GM12878 (cell line): ENCODE data around the gene NELFB. TPM values are rescaled to one million over a fixed set of nuclear protein-coding genes. Genes with fewer than 3 reads are reported as not detected.

Source experiments
- ATAC-seq: fragments of 200-7000 bp; cut with Tn5 transposase; 3 replicates; pipeline ENCODE4 v1.9.1; 2020; ENCODE audit warnings: mild to moderate bottlenecking, moderate library complexity
- BruUV-seq: library from RNA; stranded (reverse); fragments of 400-500 nt; replicated peaks from 2 replicates; lab custom pipeline; 2021; lab: Mats Ljungman, UMichigan
- CTCF ChIA-PET: fragments of 300-600 bp; sonication (Branson Sonifier 250); formaldehyde crosslinking; extraction: SDS; loops from one replicate; lab custom pipeline; 2021; ENCODE audit warnings: inconsistent platforms; lab: Yijun Ruan, JAX
- POLR2A ChIA-PET: fragments of 350-600 bp; formaldehyde crosslinking; extraction: SDS; loops from one replicate; lab custom pipeline; 2021; ENCODE audit warnings: inconsistent platforms; lab: Charles Lee
- RAD21 ChIA-PET: fragments of 300-600 bp; sonication (Branson Sonifier 250); formaldehyde crosslinking; loops from one replicate; lab custom pipeline; 2023; ENCODE audit warnings: antibody characterized with exemption; ENCODE audit not compliant: unreplicated experiment; lab: Charles Lee
- SMC1A ChIA-PET: fragments of 300-600 bp; sonication (Branson Sonifier 250); formaldehyde crosslinking; loops from one replicate; lab custom pipeline; 2023; ENCODE audit not compliant: unreplicated experiment, uncharacterized antibody; lab: Charles Lee
- DNase-seq: peaks from one replicate; pipeline ENCODE4 v3.0.0-alpha.2; 2011; ENCODE audit warnings: low read depth, low spot score
- FAIRE-seq: peaks from 3 replicates; lab custom pipeline; 2011; peaks lifted over from hg19 to GRCh38; lab: Jason Lieb, UNC
- H2AFZ ChIP-seq: 2 replicates; pipeline ENCODE4 v1.6.0; 2011; ENCODE audit warnings: low read depth, low read length, control low read depth; ENCODE audit not compliant: control insufficient read depth
- H3K27ac ChIP-seq: 2 replicates; pipeline ENCODE4 v1.5.1; 2011; ENCODE audit warnings: control low read depth; ENCODE audit not compliant: control insufficient read depth, insufficient read depth
- H3K27me3 ChIP-seq, 2 experiments: replicated peaks in 1 of 2; 2 replicates each; pipeline versions ENCODE4 v1.6.0 to v1.6.1; 2011; ENCODE audit warnings: low read length in 1 of 2; ENCODE audit not compliant: control insufficient read depth in 2 of 2, insufficient read depth in 2 of 2
- H3K36me3 ChIP-seq, 2 experiments: 2 replicates each; pipeline ENCODE4 v1.5.1; 2011; ENCODE audit warnings: low read length in 1 of 2; ENCODE audit not compliant: control insufficient read depth in 2 of 2, insufficient read depth in 2 of 2
- H3K4me1 ChIP-seq: 2 replicates; pipeline ENCODE4 v1.6.1; 2011; ENCODE audit warnings: mild to moderate bottlenecking, low read length, moderate library complexity, mixed read lengths; ENCODE audit not compliant: control insufficient read depth, insufficient read depth
- H3K4me2 ChIP-seq: 2 replicates; pipeline ENCODE4 v1.6.0; 2011; ENCODE audit warnings: control low read depth; ENCODE audit not compliant: control insufficient read depth, insufficient read depth
- H3K4me3 ChIP-seq: fragments of 200-600 bp; sonication (generic); 2 replicates; pipeline ENCODE4 v1.5.1; 2016
- H3K79me2 ChIP-seq: 2 replicates; pipeline ENCODE4 v1.6.0; 2011; ENCODE audit warnings: low read length; ENCODE audit not compliant: control insufficient read depth, insufficient read depth
- H3K9ac ChIP-seq: 2 replicates; pipeline ENCODE4 v1.8.0; 2011; ENCODE audit warnings: low read length, control low read depth, mixed read lengths; ENCODE audit not compliant: control insufficient read depth, insufficient read depth
- H3K9me3 ChIP-seq: replicated peaks from 3 replicates; pipeline ENCODE4 v1.5.1; 2011; ENCODE audit warnings: mild to moderate bottlenecking, low read length; ENCODE audit not compliant: control insufficient read depth, insufficient read depth
- H4K20me1 ChIP-seq: 2 replicates; pipeline ENCODE4 v1.6.0; 2011; ENCODE audit not compliant: control insufficient read depth, insufficient read depth
- ATF7 ChIP-seq: fragments of 450-650 bp; IDR thresholded peaks from 2 replicates; pipeline ENCODE4 v1.6.1; 2016; ENCODE audit warnings: low read depth, mild to moderate bottlenecking
- CBFB ChIP-seq: IDR thresholded peaks from 2 replicates; pipeline ENCODE4 v1.6.1; 2016; ENCODE audit warnings: antibody characterized with exemption, low read depth
- CBX3 ChIP-seq: fragments of 200-600 bp; sonication (generic); IDR thresholded peaks from 2 replicates; pipeline ENCODE4 v1.6.1; 2016; ENCODE audit warnings: low read depth, borderline replicate concordance
- IRF3 ChIP-seq: fragments of 450-650 bp; IDR thresholded peaks from 2 replicates; pipeline ENCODE4 v1.6.1; 2014; ENCODE audit warnings: mild to moderate bottlenecking
- JUNB ChIP-seq: IDR thresholded peaks from 2 replicates; pipeline ENCODE4 v1.6.1; 2016; ENCODE audit warnings: antibody characterized with exemption, mild to moderate bottlenecking
- MEF2B ChIP-seq: fragments of 450-650 bp; IDR thresholded peaks from 2 replicates; pipeline ENCODE4 v1.6.1; 2018; ENCODE audit warnings: mild to moderate bottlenecking, moderate library complexity; ENCODE audit not compliant: partially characterized antibody, poor library complexity, severe bottlenecking
- PAX5 ChIP-seq: IDR thresholded peaks from 2 replicates; pipeline ENCODE4 v1.6.1; 2011; ENCODE audit warnings: low read depth, low read length, borderline replicate concordance
- PBX3 ChIP-seq: IDR thresholded peaks from 2 replicates; pipeline ENCODE4 v1.6.1; 2011; ENCODE audit warnings: mild to moderate bottlenecking, low read depth, low read length, moderate library complexity; ENCODE audit not compliant: insufficient replicate concordance
- SIN3A ChIP-seq: IDR thresholded peaks from 2 replicates; pipeline ENCODE4 v1.6.1; 2012; ENCODE audit warnings: low read depth, low read length, improper control_type of control experiment
- ZBTB4 ChIP-seq: fragments of 450-650 bp; formaldehyde crosslinking; IDR thresholded peaks from 2 replicates; pipeline ENCODE4 v1.4.0; 2022; ENCODE audit warnings: mild to moderate bottlenecking, moderate library complexity
- ZNF622 ChIP-seq: fragments of 450-650 bp; IDR thresholded peaks from 2 replicates; pipeline ENCODE4 v1.6.1; 2017; ENCODE audit warnings: mild to moderate bottlenecking, inconsistent platforms
- ZNF687 ChIP-seq: fragments of 450-650 bp; IDR thresholded peaks from 2 replicates; pipeline ENCODE4 v1.6.1; 2017; ENCODE audit warnings: mild to moderate bottlenecking, moderate library complexity
- WGBS: methylation state at CpG from one replicate; pipeline ENCODE4 v1.1.6; 2016; ENCODE audit warnings: low lambda C conversion rate; ENCODE audit not compliant: insufficient replicate concordance, insufficient coverage; ENCODE audit errors: missing lambda C conversion rate; 5-methylcytosine and 5-hydroxymethylcytosine counted together
- in situ Hi-C: fragments of 300-500 bp; cut with MboI; formaldehyde crosslinking; loops from 9 replicates; pipeline ENCODE4 v1.14.3; 2018; ENCODE audit warnings: mixed read lengths
- intact Hi-C: fragments of 100-400 bp; cut with micrococcal nuclease; formaldehyde crosslinking; loops from one replicate; pipeline ENCODE4 v1.14.2; 2022; ENCODE audit not compliant: unreplicated experiment
- polyA plus RNA-seq, 11 experiments: library from polyadenylated mRNA; depleted of rRNA in 4 of 11; unstranded in 6 of 11; stranded (reverse) in 5 of 11; fragments of >200 nt; fragmentation: Nextera tagmentation in 4 of 11; fragmentation: Illumina TruSeq in 1 of 11; extraction: Ambion mirVana in 4 of 11; extraction: Trizol in 1 of 11; gene quantifications; 1 replicate in 1 of 11; 2 replicates in 10 of 11; pipeline versions ENCODE4 v1.2.1 to v1.2.3, GENCODE V29; 2011 to 2016; ENCODE audit warnings: inconsistent platforms in 2 of 11, missing spikeins in 2 of 11, low read depth in 1 of 11
- total RNA-seq, 4 experiments: library from RNA; depleted of rRNA in 3 of 4; stranded (reverse); fragments of >200 nt in 3 of 4; fragmentation: Illumina TruSeq in 1 of 4; extraction: Trizol in 1 of 4; gene quantifications; 2 replicates each; pipeline versions ENCODE4 v1.2.1 to v1.2.3, GENCODE V29; 2013 to 2021

The NELFB gene
- total and polyA plus RNA-seq, 10 of the 15 experiments (the other 5 are each of a cell fraction or from before 2014, with no cell fraction given), result 0.19 to 63.4 (median 30.9) TPM

- no peak overlapping the region for H3K27ac ChIP-seq
- FAIRE-seq (no peak), DNase-seq (no peak)
- H3K4me3 ChIP-seq, result no peak overlapping the region
- BruUV-seq, result no TSS peak
- CTCF ChIA-PET, result interaction anchor here (0.8 to 6.4 kb wide), 11 partner anchors 12 to 197 kb away, joined by 3 to 52 read pairs (median 7); partner anchors contain the start of genes SAPCD2 and TUBB4B
- H3K4me1 ChIP-seq, result peaks cover 16% of the 10 kb centered on the region
- SMC1A ChIA-PET, result interaction anchor here (0.6 to 3.3 kb wide), 4 partner anchors 11 to 108 kb away, joined by 3 to 11 read pairs (median 4); no protein-coding TSS in a partner anchor
- H3K4me2 ChIP-seq, result no peak overlapping the region
- in situ Hi-C loops (loop anchor here (5.0 kb wide), 1 partner anchor 104 kb away; no protein-coding TSS in a partner anchor), intact Hi-C loops (loop anchor here (10.0 kb wide), 1 partner anchor 181 kb away; the partner anchor contains the start of gene NPDC1)
- H3K27me3 ChIP-seq, result no peaks in the 10 kb centered on the region
- RAD21 ChIA-PET, result interaction anchor here (0.8 to 1.9 kb wide), 4 partner anchors 29 to 179 kb away, joined by 3 to 10 read pairs (median 3); no protein-coding TSS in a partner anchor
- H2AFZ ChIP-seq, result no peak overlapping the region
- H4K20me1 ChIP-seq, result no peaks in the 10 kb centered on the region
- WGBS, result 76% methylated on average over 21 of the region's 21 CpGs
- no peaks in the 10 kb centered on the region for H3K9me3 ChIP-seq
- POLR2A ChIA-PET, result interaction anchor here (1.0 to 5.5 kb wide), 4 partner anchors 15 to 108 kb away, joined by 3 to 68 read pairs (median 3); partner anchors contain the start of genes NDOR1, TMEM203, TPRN and TUBB4B
- no peak for TF ChIP-seq JUNB
- TF ChIP-seq PAX5, result no peak
- TF ChIP-seq CBFB, result no peak
- TF ChIP-seq ZNF622, result no peak
- no peak for TF ChIP-seq ATF7
- TF ChIP-seq CBX3, result no peak
- TF ChIP-seq PBX3, result no peak
- TF ChIP-seq ZNF687, result no peak
- TF ChIP-seq MEF2B, result no peak
- no peak for TF ChIP-seq SIN3A
- no peak for TF ChIP-seq ZBTB4 (CRISPR knock-in tag)
- TF ChIP-seq IRF3, result no peak
- TF ChIP-seq, all 136 proteins: peak for 0
- Histone ChIP-seq H3K36me3 (no peaks in the 10 kb centered on the region), H3K9ac (no peak overlapping the region), H3K79me2 (no peaks in the 10 kb centered on the region)
- ATAC-seq, result no peak
Observed at GRCh38 chr9:137225699-137226331, 29.3 kb upstream of the NELFB start.
